GM12892 (cell line): ENCODE data around the gene BLOC1S1.

Source experiments
- DNase-seq: peaks from one replicate; pipeline ENCODE4 v3.0.0; 2011; ENCODE audit not compliant: insufficient read length
- FAIRE-seq: peaks from 2 replicates; lab custom pipeline; 2011; peaks lifted over from hg19 to GRCh38; lab: Jason Lieb, UNC
- POLR2A ChIP-seq: IDR thresholded peaks from 2 replicates; pipeline ENCODE4 v1.6.1; 2011; ENCODE audit warnings: low read depth, low read length, control low read depth
- POLR2AphosphoS5 ChIP-seq: IDR thresholded peaks from 2 replicates; pipeline ENCODE4 v1.6.1; 2011; ENCODE audit warnings: low read depth, low read length, control low read depth
- TAF1 ChIP-seq: IDR thresholded peaks from 2 replicates; pipeline ENCODE4 v1.6.1; 2011; ENCODE audit warnings: low read depth, mild to moderate bottlenecking, control low read depth, low read length, borderline replicate concordance

BLOC1S1 gene

GRCh38 chr12:55725556-55725955 is 9.7 kb downstream of the BLOC1S1 start:
- DNase-seq (no peak), FAIRE-seq (no peak)
- TF ChIP-seq POLR2A (no peak), TAF1 (no peak), POLR2AphosphoS5 (no peak)

- no peak for DNase-seq
- FAIRE-seq: no peak
- TF ChIP-seq POLR2A (no peak), POLR2AphosphoS5 (no peak), TAF1 (no peak)
Measured at GRCh38 chr12:55726971-55727370, 11.1 kb downstream of the BLOC1S1 start.

- no peak for DNase-seq
- no peak for FAIRE-seq
- no peak for TF ChIP-seq POLR2A
- TF ChIP-seq TAF1: no peak
- TF ChIP-seq POLR2AphosphoS5: no peak
Measured at GRCh38 chr12:55727643-55728185, 11.9 kb downstream of the BLOC1S1 start.

DNA sequence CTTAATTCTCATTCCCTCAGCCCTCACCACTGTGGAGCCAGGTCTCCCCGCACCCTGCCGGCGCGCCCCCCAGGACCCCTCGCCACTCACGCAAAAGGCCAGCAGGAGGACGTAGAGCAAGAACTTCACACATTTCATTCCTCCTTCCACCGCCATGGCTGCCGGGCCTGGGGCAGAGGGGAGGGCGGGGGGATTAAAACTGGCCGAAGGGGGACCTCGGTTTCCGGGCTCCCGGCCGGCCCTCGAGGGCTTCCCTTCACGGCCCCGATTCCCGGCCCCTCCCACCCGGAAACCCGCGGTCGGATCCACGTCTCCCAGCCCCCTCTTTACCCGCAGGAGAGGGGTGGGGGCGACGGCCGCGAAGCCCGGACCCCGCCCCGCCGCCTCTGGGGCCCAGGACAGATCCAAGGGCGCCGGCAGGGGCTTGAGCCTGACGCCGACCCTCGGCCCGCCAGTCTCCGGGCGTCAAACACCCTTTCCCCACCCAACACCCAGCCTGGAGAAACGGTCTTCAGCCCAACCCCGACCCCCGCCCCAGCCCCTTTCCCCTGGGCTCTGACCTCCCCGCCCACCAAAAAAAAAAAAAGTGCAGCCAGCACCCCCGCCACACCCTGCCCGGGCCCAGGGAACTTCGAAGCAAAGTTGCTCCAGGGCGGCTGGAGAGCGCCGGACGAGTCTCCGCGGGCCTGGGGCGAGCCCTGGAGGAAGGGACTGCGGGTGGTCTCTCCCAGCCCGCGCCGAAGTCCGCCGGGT is 12.5 kb downstream of the BLOC1S1 start:
- FAIRE-seq: no peak
- 0 out of 2 replicates have a peak, but pooled peaks have one; percentile 3 for TF ChIP-seq TAF1
- TF ChIP-seq POLR2AphosphoS5: no peak
- no peak for TF ChIP-seq POLR2A
- no peak for DNase-seq

- TF ChIP-seq POLR2A (peak; percentile 63), TAF1 (peak; percentile 53), POLR2AphosphoS5 (peak; percentile 15; the same call in 1 of the 2 replicates)
- peak; percentile 93 for DNase-seq
- FAIRE-seq: peak; percentile 66
Measured at GRCh38 chr12:55728939-55729818, 13.3 kb downstream of the BLOC1S1 start, which contains the start of gene CD63. Gene CD63, minus strand, starts transcription at chr12:55729009. Its CDS starts 668 bp downstream, at chr12:55728341.

DNA sequence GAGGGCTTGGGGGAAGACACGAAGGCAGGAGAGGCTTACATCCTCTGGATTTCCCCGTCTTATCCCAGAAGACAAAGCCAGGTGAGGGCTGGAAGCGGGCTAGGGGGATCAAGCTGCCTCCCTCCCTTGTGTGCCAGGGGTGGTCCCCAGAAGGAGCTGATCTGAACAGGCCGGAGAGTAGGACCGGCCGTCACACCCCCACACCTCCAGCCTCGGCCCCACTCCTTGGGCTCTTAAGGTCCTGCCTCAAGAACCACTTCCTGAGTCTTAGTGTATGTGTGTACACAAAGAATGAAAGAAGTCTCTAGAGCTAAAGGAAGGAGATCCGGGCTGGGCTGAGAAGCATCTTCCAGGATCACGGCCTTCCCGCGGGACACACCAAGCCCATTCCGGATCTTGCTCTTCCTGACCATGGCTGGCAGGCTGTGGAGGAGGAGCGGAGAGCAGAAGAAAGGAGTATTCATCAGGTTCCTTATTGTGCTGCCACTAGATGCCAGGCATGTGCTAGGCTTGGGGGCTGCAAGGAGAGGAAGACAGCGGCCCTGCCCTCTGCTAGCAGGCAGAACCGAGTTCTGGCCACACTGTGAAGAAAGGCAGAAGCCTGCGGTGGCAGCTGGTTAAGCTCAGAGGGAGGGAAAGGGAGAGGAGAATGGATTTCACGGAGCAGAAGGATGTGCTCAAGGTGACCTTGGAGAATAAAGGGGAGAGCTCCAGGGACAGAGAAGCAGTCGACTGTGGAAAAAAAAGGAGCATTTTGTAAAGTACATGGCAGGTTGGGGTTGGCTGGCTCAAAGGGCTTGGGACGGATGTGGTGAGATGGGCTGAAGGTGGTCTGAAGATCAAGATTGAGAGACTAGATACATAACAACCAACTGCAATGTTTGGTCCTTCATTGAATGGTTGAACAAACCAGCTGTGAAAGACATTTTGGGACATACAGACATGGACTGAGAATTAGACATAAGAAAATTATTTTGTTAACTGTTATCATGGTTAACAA is 14.3 kb downstream of the BLOC1S1 start:
- peak; percentile 32; the same call in 1 of the 2 replicates for TF ChIP-seq POLR2A
- 0 out of 2 replicates have a peak, but pooled peaks have one; percentile 2 for TF ChIP-seq POLR2AphosphoS5
- no peak for TF ChIP-seq TAF1
- no peak for DNase-seq
- FAIRE-seq: no peak

- FAIRE-seq: no peak
- no peak for DNase-seq
- TF ChIP-seq POLR2AphosphoS5 (no peak), TAF1 (no peak), POLR2A (no peak)
Measured at GRCh38 chr12:55732288-55732687, 16.4 kb downstream of the BLOC1S1 start.

- TF ChIP-seq TAF1 (no peak), POLR2AphosphoS5 (no peak), POLR2A (no peak)
- FAIRE-seq (no peak), DNase-seq (no peak)
Measured at GRCh38 chr12:55733021-55733555, 17.2 kb downstream of the BLOC1S1 start.

GRCh38 chr12:55733858-55734257 is 18.0 kb downstream of the BLOC1S1 start:
- FAIRE-seq (no peak), DNase-seq (no peak)
- TF ChIP-seq POLR2AphosphoS5 (no peak), POLR2A (no peak), TAF1 (no peak)

- TF ChIP-seq POLR2A (no peak), TAF1 (no peak), POLR2AphosphoS5 (no peak)
- FAIRE-seq: no peak
- no peak for DNase-seq
Measured at GRCh38 chr12:55734595-55734994, 18.7 kb downstream of the BLOC1S1 start.
